Measurements from ENCODE around the gene DPYD.

DPYD gene

GRCh38 chr1:97202481-97203380 lies 718.1 kb downstream of the DPYD start:
- H3K27me3 ChIP-seq (ENCODE audit: insufficient read depth, poor library complexity, severe bottlenecking), result no peaks in the 10 kb centered on the region

GRCh38 chr1:97201641-97202040 lies 719.2 kb downstream of the DPYD start:
- Histone ChIP-seq H3K9me3 (ENCODE audit: severe bottlenecking) (no peaks in the 10 kb centered on the region), H3K27me3 (ENCODE audit: insufficient read depth, poor library complexity, severe bottlenecking) (no peaks in the 10 kb centered on the region), H3K27ac (ENCODE audit: poor library complexity, severe bottlenecking) (no peak overlapping the region), H3K4me3 (ENCODE audit: severe bottlenecking) (no peak overlapping the region), H3K36me3 (ENCODE audit: low read depth) (no peaks in the 10 kb centered on the region), H3K4me1 (ENCODE audit: insufficient read depth, poor library complexity, severe bottlenecking) (no peaks in the 10 kb centered on the region)
- TF ChIP-seq CTCF (IDR thresholded peaks at IDR 0.05; ENCODE audit: poor library complexity, severe bottlenecking), result no peak
- ATAC-seq (ENCODE audit: low read depth) (no peak), DNase-seq (ENCODE audit: low spot score) (no peak)

More at GRCh38 chr1:97202481-97203380, 718.1 kb downstream of the DPYD start:
- Histone ChIP-seq H3K4me1 (ENCODE audit: insufficient read depth, poor library complexity, severe bottlenecking) (no peaks in the 10 kb centered on the region), H3K4me3 (ENCODE audit: severe bottlenecking) (no peak overlapping the region), H3K9me3 (ENCODE audit: severe bottlenecking) (no peaks in the 10 kb centered on the region), H3K36me3 (ENCODE audit: low read depth) (no peaks in the 10 kb centered on the region), H3K27ac (ENCODE audit: poor library complexity, severe bottlenecking) (no peak overlapping the region)
- TF ChIP-seq CTCF (IDR thresholded peaks at IDR 0.05; ENCODE audit: poor library complexity, severe bottlenecking), result no peak
- ATAC-seq (ENCODE audit: low read depth) (no peak), DNase-seq (ENCODE audit: low spot score) (no peak)

- Histone ChIP-seq H3K9me3 (ENCODE audit: severe bottlenecking) (no peaks in the 10 kb centered on the region), H3K4me3 (ENCODE audit: severe bottlenecking) (no peak overlapping the region), H3K27ac (ENCODE audit: poor library complexity, severe bottlenecking) (no peak overlapping the region), H3K36me3 (ENCODE audit: low read depth) (no peaks in the 10 kb centered on the region), H3K4me1 (ENCODE audit: insufficient read depth, poor library complexity, severe bottlenecking) (no peaks in the 10 kb centered on the region), H3K27me3 (ENCODE audit: insufficient read depth, poor library complexity, severe bottlenecking) (no peaks in the 10 kb centered on the region)
- no peak for TF ChIP-seq CTCF (IDR thresholded peaks at IDR 0.05; ENCODE audit: poor library complexity, severe bottlenecking)
- ATAC-seq (ENCODE audit: low read depth), result no peak
- no peak for DNase-seq (ENCODE audit: low spot score)
Observed at GRCh38 chr1:97200595-97200994, 720.2 kb downstream of the DPYD start.

- no peak for ATAC-seq (ENCODE audit: low read depth)
- TF ChIP-seq CTCF (IDR thresholded peaks at IDR 0.05; ENCODE audit: poor library complexity, severe bottlenecking), result no peak
Observed at GRCh38 chr1:97196825-97197516, 723.9 kb downstream of the DPYD start.

More at GRCh38 chr1:97196825-97197516, 723.9 kb downstream of the DPYD start:
- no peaks in the 10 kb centered on the region for H3K27me3 ChIP-seq (ENCODE audit: insufficient read depth, poor library complexity, severe bottlenecking)
- H3K9me3 ChIP-seq (ENCODE audit: severe bottlenecking), result no peaks in the 10 kb centered on the region
- H3K27ac ChIP-seq (ENCODE audit: poor library complexity, severe bottlenecking), result no peak overlapping the region
- H3K36me3 ChIP-seq (ENCODE audit: low read depth), result no peaks in the 10 kb centered on the region
- H3K4me1 ChIP-seq (ENCODE audit: insufficient read depth, poor library complexity, severe bottlenecking), result peaks cover 11% of the 10 kb centered on the region
- H3K4me3 ChIP-seq (ENCODE audit: severe bottlenecking), result no peak overlapping the region
- DNase-seq (ENCODE audit: low spot score), result no peak

All from RWPE2 (cell line).